Fibroblast of peridontal ligament (primary cell): Measurements from ENCODE around the gene NLRP6.
A peak's percentile ranks its signal among the peaks of the same experiment; 100 is the strongest.

Source experiments
- DNase-seq: peaks from one replicate; pipeline ENCODE4 v3.0.0-alpha.2; 2010; ENCODE audit errors: extremely low read depth

Gene NLRP6

DNA sequence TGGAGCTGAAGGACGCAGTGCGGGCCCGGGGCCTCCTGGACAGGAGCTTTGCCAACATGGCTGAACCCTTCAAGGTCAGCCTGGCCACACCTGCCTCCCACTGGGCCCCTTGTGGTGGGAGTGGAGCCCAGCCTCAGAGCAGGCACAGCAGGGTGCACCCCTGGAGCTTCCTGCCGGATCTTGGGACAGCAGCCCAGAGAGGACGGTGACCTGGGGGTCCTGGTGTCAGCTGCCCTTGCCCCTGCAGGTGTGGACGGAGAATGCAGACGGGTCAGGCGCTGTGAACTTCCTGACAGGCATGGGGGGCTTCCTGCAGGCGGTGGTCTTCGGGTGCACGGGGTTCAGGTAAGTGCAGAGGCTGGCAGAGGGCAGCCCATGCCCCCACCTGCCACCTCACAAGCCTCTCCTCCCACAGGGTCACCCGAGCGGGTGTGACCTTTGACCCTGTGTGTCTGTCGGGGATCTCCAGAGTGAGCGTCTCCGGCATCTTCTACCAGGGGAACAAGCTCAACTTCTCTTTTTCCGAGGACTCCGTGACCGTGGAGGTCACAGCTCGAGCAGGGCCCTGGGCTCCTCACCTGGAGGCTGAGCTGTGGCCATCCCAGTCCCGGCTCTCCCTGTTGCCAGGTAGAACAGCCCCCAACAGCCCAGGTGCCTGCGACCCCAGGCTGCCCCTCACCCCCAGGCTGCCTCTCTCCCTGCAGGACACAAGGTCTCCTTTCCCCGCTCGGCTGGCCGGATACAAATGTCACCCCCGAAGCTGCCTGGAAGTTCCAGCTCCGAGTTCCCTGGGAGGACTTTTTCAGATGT is 15.8 kb downstream of the NLRP6 start:
- DNase-seq = no peak

DNA sequence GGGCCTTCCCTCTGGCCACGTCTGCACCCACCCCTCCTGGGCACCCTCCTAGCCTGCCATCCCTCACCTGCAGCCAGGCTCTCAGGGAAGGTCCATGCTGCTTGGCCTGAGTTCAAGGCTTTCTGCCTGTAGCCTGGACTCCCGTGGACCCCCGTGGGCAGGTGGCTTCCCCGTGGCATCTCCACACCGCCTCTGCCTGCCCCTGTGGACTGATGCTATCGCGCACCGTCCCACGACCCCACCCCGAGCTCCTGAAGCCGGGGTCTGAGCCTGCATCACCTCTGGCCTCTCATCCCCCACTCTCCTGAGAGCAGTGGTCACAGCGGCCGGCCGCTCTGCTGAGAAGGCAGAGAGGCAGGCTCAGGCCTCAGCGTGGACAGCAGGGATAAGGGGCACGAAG is 16.6 kb downstream of the NLRP6 start:
- no peak for DNase-seq

DNA sequence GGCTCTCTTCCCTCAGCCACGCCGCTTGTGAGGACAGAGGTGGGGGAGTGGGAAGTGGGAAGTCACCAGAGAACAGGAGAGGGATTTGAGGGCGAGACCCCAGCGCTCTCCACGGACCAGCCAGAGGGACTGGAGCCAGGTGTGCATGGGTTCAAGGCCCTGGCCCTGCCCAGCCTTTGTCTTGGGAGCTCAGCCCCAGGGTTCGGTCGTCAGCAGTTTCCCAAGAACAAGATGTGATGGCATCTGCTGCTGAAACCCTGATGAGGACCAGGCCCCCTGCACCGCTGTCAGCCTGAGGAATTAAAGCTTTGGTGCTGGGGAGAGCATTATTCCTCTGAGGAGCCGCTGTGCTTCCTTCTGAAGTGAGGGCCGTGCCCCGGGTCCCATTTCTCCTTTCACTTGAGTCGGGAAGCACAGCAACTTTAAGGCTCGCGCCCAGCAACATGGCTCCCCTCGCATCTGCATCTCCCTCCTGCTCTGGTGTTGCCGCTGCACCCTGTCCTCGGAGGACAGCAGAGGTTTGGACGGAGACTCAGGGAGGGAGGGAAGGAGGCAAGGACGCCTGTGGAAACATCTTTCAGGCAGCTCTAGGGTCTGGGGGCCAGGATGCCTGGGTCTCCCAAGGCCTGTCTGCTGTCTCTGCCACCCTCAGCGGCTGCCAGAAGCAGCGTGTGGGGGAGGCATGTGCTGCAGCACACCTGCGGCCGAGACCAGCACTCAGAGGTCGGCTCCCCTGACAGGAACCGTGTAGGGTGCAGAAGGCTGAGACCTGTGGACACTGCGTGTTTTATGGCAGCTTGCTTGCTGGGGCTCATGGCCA is 17.4 kb downstream of the NLRP6 start:
- no peak for DNase-seq

DNA sequence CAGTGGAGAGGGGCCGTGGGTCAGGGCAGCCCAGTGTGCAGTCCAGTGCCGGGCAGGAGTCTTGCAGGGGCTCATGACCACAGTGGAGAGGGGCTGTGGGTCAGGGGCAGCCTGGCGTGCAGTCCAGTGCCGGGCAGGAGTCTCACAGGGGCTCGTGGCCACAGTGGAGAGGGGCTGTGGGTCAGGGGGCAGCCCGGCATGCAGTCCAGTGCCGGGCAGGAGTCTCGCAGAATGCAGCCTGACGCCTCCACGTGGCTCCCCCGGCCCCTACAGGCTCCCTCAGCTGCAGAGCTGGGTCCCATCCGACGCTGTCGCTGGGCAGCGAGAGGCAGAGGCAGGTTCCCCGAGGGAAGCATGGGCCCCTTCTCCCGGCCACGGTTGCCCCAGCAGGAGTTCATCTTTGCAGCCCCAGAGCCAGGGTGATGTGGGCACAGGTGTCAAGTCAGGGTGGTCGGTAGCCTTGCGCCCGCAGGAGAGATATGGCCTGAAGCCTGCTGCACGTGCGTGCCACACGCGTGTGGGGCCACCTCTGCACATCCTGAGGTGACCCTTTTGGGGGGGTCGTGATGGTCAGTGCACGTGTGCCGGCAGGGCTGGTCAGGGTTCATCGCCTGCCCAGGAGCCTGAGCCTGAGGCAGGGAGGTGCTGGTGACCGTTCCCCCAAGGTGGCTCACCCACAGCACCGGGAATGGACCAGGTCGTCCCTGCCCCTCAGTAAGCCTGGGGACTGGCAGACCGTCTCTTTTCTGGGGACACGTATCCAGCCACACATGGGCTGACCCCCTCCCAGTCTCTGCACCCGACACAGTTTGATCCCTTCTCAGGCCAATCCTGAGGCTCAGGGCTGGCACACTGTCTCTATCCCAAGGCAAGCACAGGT is 18.2 kb downstream of the NLRP6 start:
- no peak for DNase-seq

DNA sequence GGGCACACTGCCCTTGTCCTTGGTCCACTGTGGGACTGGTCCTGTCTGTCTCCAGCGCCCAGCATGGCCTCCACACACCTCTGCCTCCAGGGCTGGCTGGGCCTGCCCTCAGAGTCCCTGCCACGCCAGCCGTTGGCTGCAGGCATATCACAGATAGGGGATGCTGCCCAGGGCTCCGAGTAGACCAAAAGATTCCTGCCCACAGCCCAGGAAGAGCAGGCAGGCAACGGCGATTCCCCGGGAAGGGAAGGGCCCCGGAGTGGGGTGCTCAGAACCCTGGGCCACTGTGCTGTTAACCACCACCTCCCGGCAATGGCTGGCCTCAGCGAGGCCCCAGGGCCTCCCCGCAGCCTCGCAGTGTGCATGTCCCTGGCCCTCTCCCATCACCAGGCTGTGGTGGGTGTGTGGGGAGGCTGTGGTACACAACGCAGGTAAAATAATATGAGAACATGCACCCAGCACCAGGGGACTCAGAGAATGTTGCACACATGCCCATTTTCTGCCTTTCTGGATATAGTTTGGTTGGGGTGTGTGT is 18.9 kb downstream of the NLRP6 start:
- DNase-seq = no peak

DNA sequence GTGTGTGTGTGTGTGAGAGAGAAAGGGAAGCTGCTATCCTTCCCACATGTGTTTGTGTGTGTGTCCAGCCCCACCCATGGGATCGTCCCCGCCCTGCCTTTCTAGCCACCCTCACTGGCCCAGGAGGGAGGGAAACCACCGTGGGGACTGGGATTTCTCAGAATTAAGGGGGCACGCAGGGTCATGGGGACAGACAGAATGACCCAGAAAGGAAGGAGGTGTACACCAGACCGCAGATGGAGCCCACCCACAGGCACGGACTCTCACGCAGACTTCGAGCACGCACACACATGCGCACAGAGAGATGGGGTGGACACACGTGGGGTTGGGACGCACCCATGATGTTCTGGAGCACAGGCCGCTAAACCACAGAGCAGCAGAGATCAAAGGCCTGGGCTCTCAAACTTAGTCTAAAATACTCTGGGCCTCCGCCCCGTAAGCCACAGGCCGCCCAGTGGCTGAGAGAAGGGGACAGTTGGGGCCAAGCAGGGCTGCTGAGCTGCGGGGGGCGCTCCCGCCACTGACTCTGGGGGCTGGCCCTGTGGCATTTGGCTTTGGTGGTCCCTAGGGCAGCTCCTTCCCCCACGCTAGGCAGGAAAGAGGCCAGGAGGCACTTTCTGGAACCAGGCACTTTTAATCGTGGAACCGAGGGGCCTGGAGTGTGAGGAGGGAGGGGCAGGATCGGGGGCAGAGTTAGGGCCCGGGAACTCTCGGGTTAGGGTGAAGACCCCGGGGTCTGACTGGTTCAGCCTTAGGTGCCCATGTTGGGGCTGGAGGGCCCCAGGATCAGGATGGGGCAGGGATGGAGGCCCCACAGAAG is 19.6 kb downstream of the NLRP6 start:
- peak; percentile 60 for DNase-seq

DNA sequence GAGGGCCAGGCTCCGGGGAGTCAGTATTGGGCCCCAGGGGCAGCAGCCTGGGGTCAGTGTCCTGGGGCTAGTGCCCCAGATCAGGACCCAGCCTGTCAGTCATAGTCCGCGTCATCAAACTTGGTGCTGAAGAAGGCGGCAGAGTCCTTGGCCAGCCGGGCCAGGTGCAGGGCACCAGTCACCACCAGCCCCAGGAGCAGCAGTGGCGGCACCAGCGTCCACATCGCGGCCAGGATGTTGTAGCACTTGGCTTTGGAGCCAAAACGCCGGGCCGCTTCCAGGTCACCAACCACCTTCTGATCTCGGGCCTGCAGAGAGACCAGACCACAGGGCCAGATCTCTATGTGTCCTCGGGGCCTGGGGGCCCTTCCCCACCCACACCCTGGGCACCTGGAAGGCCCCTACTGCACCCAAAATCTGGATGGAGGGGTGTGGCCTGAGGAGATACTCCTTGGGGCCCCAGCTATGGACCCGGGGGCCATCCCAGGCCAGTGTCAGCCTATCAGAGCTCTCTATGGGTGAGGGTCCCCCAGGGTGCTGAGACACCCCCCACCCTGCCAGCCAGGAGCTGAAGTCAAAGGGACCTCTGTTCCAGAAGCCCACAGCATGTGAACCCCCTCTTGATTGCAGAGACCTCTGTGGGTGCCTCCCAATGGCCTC is 20.3 kb downstream of the NLRP6 start:
- no peak for DNase-seq

DNA sequence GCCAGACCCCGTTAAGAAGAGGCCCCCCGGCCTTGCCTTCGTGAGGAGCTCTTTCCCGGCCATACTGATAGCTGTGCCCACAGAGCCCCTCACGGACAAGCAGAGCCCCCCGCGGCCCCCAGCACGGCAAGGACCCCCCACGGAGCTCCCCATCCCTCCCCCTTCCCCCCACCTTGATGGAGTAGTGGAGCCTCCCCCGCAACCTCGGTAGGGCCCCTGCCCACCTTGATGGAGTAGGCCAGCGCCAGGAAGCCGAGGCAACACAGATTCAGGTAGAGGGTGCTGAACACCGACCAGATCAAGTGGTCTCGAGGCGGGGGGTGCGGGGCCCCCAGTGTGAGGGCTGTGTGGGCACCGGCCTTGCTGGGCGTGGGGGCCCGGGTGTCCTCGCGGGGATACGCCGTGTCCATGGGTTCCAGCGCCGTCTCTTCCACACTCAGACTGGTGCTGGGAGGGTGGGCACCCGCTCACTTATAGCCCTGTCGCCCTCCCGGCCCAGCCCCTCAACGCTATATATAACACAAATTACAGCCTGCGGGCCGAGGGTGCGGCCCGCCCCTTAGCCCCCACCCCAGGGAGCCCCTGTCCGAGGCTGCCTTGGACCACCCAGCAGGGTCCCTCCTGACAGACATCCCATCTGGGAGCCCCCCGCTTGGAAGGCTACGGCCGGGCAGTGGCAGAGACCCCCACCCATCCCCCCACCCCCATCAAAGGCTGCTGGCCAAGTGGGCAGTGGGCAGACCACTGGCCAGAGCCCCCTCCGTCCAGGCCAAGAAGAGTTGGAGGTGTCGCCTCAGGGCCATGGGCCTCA is 21.1 kb downstream of the NLRP6 start, which contains the start of gene IFITM5:
TSS of gene IFITM5 (minus strand) at position 446 of the 811 bp plus-strand sequence. CDS start at position 410, 36 bp downstream.
- no peak for DNase-seq

DNA sequence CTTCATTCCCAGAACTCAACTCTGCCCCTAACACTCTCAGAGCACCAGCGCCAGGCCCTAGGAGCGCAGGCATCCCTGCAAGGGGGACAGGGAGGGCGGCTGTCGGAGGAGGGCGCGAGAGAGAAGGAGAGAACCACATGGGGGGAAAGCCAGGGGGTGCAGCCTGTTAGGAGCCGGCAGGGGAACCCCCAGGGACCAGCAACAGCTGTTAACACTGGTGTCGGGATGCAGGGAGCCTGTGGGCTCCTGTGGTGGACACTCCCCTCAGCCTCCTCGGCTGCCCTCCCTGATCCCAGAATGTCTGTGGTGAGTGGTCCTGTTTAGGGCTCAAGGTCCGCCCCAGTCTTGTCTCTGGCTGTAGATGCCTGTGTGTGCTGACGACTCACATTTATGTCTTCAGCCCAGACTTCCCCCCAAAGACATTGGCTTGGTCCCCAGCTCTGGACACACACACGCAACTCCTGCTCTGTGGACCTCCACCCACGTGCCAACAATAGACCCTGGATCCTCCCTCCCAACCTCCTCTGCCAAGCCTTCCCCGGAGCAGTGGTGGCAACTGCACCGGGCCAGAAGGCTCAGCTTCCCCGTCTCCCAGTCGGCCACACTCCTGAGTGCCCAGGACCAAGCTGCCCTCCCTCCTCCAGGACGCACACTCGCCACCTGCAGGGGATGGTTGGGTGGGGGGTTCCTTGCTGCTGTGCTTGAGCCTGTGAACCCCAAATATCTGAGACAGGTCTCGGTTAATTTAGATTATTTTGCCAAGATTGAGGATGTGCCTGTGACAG is 21.9 kb downstream of the NLRP6 start:
- DNase-seq = no peak

DNA sequence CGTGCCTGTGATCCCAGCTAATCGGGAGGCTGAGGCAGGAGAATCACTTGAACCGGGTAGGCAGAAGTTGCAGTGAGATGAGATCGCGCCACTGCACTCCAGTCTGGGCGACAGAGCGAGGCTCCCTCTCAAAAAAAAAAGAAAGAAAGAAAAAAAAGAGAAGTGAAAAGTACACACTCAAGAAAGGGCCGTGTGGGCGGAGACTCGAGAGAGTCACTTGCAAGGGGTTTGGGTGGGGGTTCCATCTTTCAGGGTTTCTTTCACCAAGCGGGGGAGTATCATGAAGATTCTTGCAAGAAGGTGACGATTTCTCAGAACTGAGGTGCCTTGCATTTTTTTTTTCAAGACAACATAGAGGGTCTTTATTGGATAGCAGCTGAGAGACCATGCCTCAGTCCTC is 25.2 kb downstream of the NLRP6 start:
- DNase-seq = no peak

DNA sequence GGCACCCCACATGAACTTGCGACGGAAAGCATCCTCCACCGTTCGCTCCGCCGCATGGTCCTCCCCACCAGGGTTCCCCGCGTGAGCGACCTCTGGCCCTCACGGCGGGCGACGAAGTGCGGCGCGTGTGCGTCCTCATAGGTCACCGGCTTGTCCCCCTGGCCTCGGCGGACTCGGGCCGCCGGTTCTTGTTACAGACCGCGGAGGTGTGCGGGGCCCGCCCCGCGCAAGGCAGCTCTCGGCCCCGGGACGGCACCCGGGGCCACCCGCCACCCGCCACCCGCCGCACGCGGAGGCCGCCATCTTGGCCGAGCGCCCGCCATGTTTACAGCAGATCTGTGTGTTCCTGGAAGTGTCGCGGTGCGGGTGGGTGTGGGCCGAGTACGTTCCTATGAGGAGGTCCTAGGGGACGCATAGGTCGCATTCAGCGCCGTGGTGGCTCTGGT is 25.9 kb downstream of the NLRP6 start:
- no peak for DNase-seq

DNA sequence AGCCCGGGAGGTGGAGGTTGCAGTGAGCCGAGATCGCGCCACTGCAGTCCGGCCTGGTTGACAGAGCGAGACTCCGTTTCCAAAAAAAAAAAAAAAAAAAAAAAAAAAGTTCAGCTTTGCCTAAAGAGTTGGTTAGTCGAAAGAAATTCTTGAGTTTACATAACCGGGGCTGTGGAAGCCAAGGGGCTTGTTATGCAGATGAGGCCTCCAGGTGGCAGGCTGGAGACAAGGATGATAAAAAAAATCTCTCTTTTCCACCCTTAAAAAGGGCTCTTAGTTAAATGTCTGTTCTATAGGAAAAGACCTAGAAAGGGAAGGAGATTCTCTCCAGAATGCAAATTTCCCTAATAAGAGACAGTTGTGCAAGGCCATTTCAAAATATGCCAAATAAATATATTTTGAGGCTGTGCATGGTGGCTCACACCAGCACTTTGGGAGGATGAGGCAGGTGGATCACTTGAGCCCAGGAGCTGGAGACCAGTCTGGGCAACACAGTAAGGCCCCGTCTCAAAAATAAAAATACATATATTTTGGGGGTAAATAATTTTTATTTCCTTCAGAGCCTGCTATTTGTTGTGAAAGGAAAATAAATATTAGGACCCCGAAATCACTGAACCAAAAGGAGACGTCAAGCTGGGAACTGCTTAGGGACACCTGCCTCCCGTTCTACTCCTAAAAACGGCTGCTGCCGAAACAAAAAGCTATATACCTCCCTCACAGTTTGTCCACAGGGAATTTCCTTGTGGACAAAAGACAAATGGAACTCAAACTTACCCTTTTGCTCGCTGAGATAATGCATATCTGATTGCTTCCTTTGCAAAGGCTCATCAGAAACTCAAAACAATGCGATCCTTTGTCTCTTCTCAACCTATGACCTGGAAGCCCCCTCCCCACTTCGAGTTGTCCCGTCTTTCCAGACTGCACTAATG is 27.0 kb downstream of the NLRP6 start:
- peak; percentile 88 for DNase-seq

DNA sequence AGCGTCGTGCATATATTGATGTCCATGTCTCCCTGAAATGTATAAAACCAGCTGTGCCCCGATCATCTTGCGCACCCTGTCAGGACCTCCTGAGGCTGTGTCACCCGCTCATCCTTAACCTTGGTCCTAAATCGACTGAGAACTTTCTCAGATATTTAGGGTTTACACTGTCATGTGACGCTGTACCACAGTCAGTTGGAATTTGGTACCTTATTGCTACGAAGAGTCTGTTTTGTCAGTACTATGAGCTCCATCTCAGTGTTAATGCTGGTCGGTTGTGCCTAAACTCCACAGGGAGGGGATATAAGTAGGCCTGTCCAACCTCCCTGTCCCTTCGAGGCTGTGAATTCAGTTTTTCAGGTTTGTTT is 27.6 kb downstream of the NLRP6 start:
- no peak for DNase-seq

DNA sequence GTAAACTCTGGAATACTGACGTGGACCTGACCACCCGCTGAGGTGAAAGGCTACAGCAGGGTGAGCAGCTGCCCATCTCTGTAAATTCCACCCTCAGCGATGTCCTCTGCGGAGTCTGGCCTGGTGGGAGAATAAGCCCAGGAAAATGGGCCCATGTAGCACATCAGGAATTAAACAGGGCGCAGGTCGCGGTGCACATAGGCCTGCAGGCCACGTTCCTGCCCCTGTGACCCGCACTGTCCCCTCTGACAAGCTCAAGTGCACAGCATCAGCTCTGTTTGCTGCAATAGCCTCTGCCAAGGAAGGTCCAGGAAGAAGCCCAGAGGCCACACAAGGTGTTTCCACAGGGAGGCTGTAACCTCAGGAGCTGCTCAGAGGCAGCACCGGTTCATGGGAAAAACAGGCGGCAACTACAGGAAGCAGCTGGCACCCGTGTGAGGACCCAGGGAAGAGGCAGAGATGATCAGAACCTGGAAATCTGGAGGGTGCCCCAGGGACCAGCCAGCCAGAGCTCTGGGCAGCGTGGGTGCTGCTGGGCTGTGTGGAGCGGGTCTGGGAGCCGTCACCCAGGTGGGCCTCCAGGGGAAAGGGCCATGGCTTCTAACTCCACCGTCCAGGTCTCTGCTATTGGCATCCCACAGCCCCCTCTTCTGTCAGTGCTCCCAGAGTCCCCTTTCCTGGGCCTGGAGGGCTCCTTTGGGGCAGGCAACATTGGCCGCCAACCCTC is 28.6 kb downstream of the NLRP6 start:
- no peak for DNase-seq

DNA sequence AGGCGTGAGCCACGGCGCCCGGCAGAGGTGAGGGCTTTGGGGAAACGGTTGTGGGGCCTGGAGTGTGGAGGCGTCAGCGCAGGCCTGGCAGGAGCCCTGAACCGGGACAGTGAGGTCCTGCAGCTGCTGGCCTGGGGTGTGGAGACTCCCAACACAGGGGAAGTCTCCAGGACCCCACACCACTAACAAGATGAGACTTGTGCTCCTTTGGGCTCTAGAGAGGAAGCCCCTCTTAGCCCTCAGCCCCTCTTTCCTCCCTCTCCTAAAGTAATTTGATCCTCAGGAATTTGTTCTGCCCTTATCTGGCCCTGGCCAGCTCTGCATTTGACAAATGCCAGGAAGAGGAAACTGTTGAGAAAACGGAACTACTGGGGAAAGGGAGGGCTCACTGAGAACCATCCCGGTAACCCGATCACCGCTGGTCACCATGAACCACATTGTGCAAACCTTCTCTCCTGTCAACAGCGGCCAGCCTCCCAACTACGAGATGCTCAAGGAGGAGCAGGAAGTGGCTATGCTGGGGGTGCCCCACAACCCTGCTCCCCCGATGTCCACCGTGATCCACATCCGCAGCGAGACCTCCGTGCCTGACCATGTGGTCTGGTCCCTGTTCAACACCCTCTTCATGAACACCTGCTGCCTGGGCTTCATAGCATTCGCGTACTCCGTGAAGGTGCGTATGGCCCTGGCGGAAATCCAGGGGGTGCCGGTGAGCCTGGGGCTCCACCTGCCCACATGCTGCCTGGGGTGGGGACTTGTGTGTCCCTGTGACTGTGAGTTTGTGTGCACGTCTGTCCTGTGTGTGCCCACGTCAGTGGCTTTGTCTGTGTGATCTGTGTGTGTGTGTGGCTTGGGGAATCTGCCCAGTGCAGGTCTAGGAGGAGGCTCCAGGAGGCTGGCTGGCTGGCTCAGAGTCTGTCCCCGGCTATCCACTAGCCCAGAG is 29.8 kb downstream of the NLRP6 start, which contains the start of gene IFITM2:
TSS of gene IFITM2 (plus strand) at position 51 of the 943 bp plus-strand sequence. CDS start at position 428, 377 bp downstream.
- DNase-seq = peak; percentile 87
